Activated B cell treated with CpG ODN at 0.5 μM for 24 hours (primary cell): Measurements from ENCODE around the gene CDH2. TPM values are rescaled to one million over a fixed set of nuclear protein-coding genes. Genes with fewer than 3 reads are reported as not detected.

ENCODE experiments used
- ATAC-seq: fragments of 200-7000 bp; cut with Tn5 transposase; one replicate; pipeline ENCODE4 v1.10.0; 2021; ENCODE audit warnings: low read depth, mild to moderate bottlenecking, moderate library complexity
- CTCF ChIA-PET: fragments of 350-600 bp; sonication (Branson Sonifier 250); formaldehyde crosslinking; loops from one replicate; lab custom pipeline; 2021; ENCODE audit warnings: antibody characterized with exemption; lab: Charles Lee
- POLR2A ChIA-PET: fragments of 350-600 bp; sonication (Branson Sonifier 250); formaldehyde crosslinking; loops from one replicate; lab custom pipeline; 2021; ENCODE audit warnings: antibody characterized with exemption; lab: Charles Lee
- DNase-seq: peaks from one replicate; pipeline ENCODE4 v3.0.0; 2022
- H3K27ac Mint-ChIP-seq: one replicate; pipeline ENCODE4 v1.8.0; 2020; ENCODE audit warnings: mixed read lengths
- H3K27me3 Mint-ChIP-seq: one replicate; pipeline ENCODE4 v1.8.0; 2021; ENCODE audit warnings: mixed read lengths
- H3K36me3 Mint-ChIP-seq: one replicate; pipeline ENCODE4 v1.8.0; 2021; ENCODE audit warnings: low read depth, mixed read lengths
- H3K4me1 Mint-ChIP-seq: one replicate; pipeline ENCODE4 v1.8.0; 2021; ENCODE audit warnings: mixed read lengths
- H3K4me3 Mint-ChIP-seq: one replicate; pipeline ENCODE4 v1.8.0; 2020; ENCODE audit warnings: mild to moderate bottlenecking, mixed read lengths
- H3K9me3 Mint-ChIP-seq: one replicate; pipeline ENCODE4 v1.8.0; 2020; ENCODE audit warnings: mixed read lengths
- CTCF ChIP-seq: fragments of 200-600 bp; IDR thresholded peaks from one replicate; pipeline ENCODE4 v1.8.0; 2022; ENCODE audit warnings: antibody characterized with exemption, mild to moderate bottlenecking
- intact Hi-C: fragments of 100-400 bp; cut with micrococcal nuclease; formaldehyde crosslinking; loops from one replicate; pipeline ENCODE4 v1.15.1; 2024
- total RNA-seq: library from RNA; stranded (reverse); gene quantifications from 2 replicates; pipeline ENCODE4 v1.2.3, GENCODE V29; 2022

The CDH2 gene
- total RNA-seq, 1 donor from 2014 or later = not detected

GRCh38 chr18:28108814-28109213 is 68.1 kb downstream of the CDH2 start:
- ATAC-seq = no peak
- POLR2A ChIA-PET = no interaction called here
- no peak for TF ChIP-seq CTCF
- DNase-seq = no peak
- Mint-ChIP-seq H3K4me3 (no peak overlapping the region), H3K36me3 (no peaks in the 10 kb centered on the region), H3K4me1 (no peaks in the 10 kb centered on the region), H3K9me3 (peaks cover 6% of the 10 kb centered on the region), H3K27me3 (no peaks in the 10 kb centered on the region), H3K27ac (no peak overlapping the region)
- intact Hi-C loops = no loop called here
- CTCF ChIA-PET = no interaction called here

GRCh38 chr18:28108254-28108653 is 68.7 kb downstream of the CDH2 start:
- intact Hi-C loops = no loop called here
- TF ChIP-seq CTCF = no peak
- peaks cover 3% of the 10 kb centered on the region for H3K9me3 Mint-ChIP-seq
- H3K27ac Mint-ChIP-seq = no peak overlapping the region
- POLR2A ChIA-PET = no interaction called here
- H3K4me3 Mint-ChIP-seq = no peak overlapping the region
- ATAC-seq (no peak), DNase-seq (no peak)
- no peaks in the 10 kb centered on the region for H3K27me3 Mint-ChIP-seq
- no peaks in the 10 kb centered on the region for H3K36me3 Mint-ChIP-seq
- no peaks in the 10 kb centered on the region for H3K4me1 Mint-ChIP-seq
- CTCF ChIA-PET = no interaction called here

GRCh38 chr18:28099237-28099636 is 77.7 kb downstream of the CDH2 start:
- H3K4me3 Mint-ChIP-seq = no peak overlapping the region
- no peaks in the 10 kb centered on the region for H3K4me1 Mint-ChIP-seq
- intact Hi-C loops = no loop called here
- H3K27ac Mint-ChIP-seq = no peak overlapping the region
- ChIA-PET CTCF (no interaction called here), POLR2A (no interaction called here)
- H3K27me3 Mint-ChIP-seq = no peaks in the 10 kb centered on the region
- H3K9me3 Mint-ChIP-seq = peaks cover 5% of the 10 kb centered on the region
- ATAC-seq = no peak
- no peaks in the 10 kb centered on the region for H3K36me3 Mint-ChIP-seq
- no peak for DNase-seq
- TF ChIP-seq CTCF = no peak

GRCh38 chr18:28095631-28096030 is 81.3 kb downstream of the CDH2 start:
- TF ChIP-seq CTCF = no peak
- Mint-ChIP-seq H3K4me3 (no peak overlapping the region), H3K4me1 (no peaks in the 10 kb centered on the region), H3K36me3 (no peaks in the 10 kb centered on the region), H3K27me3 (no peaks in the 10 kb centered on the region), H3K27ac (no peak overlapping the region), H3K9me3 (peaks cover 5% of the 10 kb centered on the region)
- DNase-seq (no peak), ATAC-seq (no peak)
- ChIA-PET POLR2A (no interaction called here), CTCF (no interaction called here)
- intact Hi-C loops = no loop called here

GRCh38 chr18:28095041-28095440 is 81.9 kb downstream of the CDH2 start:
- Mint-ChIP-seq H3K9me3 (peaks cover 5% of the 10 kb centered on the region), H3K27me3 (no peaks in the 10 kb centered on the region), H3K4me3 (no peak overlapping the region), H3K36me3 (no peaks in the 10 kb centered on the region), H3K27ac (no peak overlapping the region), H3K4me1 (no peaks in the 10 kb centered on the region)
- ChIA-PET CTCF (no interaction called here), POLR2A (no interaction called here)
- DNase-seq (no peak), ATAC-seq (no peak)
- intact Hi-C loops = no loop called here
- TF ChIP-seq CTCF = no peak
